OCI-LY1 (cell line): Measurements from ENCODE around the gene ANKRD10.

Experiments used
- H2AFZ ChIP-seq: fragments of 200-600 bp; sonication (generic), shearing (Covaris generic); 2 replicates; pipeline ENCODE4 v1.6.0; 2014; ENCODE audit warnings: antibody characterized with exemption, mild to moderate bottlenecking, low read length
- H3F3A ChIP-seq: fragments of 200-600 bp; sonication (generic), shearing (Covaris generic); 2 replicates; pipeline ENCODE4 v1.6.0; 2014; ENCODE audit warnings: mild to moderate bottlenecking, antibody characterized with exemption, low read length, moderate library complexity; ENCODE audit not compliant: insufficient read depth
- H3K27ac ChIP-seq: fragments of 200-600 bp; sonication (generic); 2 replicates; pipeline ENCODE4 v1.5.1; 2014; ENCODE audit warnings: low read length, mixed run types, mild to moderate bottlenecking, low read depth; ENCODE audit not compliant: poor library complexity, severe bottlenecking
- H3K27me3 ChIP-seq: fragments of 200-600 bp; sonication (generic); 2 replicates; pipeline ENCODE4 v1.6.0; 2014; ENCODE audit warnings: antibody characterized with exemption, mild to moderate bottlenecking, low read length, moderate library complexity; ENCODE audit not compliant: insufficient read depth
- H3K36me3 ChIP-seq: fragments of 200-600 bp; sonication (generic); 2 replicates; pipeline ENCODE4 v1.6.1; 2014; ENCODE audit warnings: mild to moderate bottlenecking, antibody characterized with exemption, low read length, moderate library complexity, mixed read lengths; ENCODE audit not compliant: insufficient read depth
- H3K4me1 ChIP-seq: fragments of 200-600 bp; sonication (generic); 2 replicates; pipeline ENCODE4 v1.5.1; 2014; ENCODE audit warnings: mild to moderate bottlenecking, low read length, moderate library complexity; ENCODE audit not compliant: insufficient read depth, severe bottlenecking
- H3K4me2 ChIP-seq: fragments of 200-600 bp; sonication (generic), shearing (Covaris generic); 2 replicates; pipeline ENCODE4 v1.6.1; 2014; ENCODE audit warnings: low read length
- H3K4me3 ChIP-seq: fragments of 200-600 bp; sonication (generic); 2 replicates; pipeline ENCODE4 v1.5.1; 2014; ENCODE audit warnings: low read length, low read depth, mild to moderate bottlenecking, mixed read lengths; ENCODE audit not compliant: poor library complexity, severe bottlenecking
- H3K79me2 ChIP-seq: fragments of 200-600 bp; shearing (Covaris generic); 2 replicates; pipeline ENCODE4 v1.6.1; 2016; ENCODE audit warnings: mixed run types, low read length, mixed read lengths; ENCODE audit not compliant: insufficient read depth
- H3K9ac ChIP-seq: fragments of 200-600 bp; sonication (generic), shearing (Covaris generic); 2 replicates; pipeline ENCODE4 v1.6.1; 2014; ENCODE audit warnings: mild to moderate bottlenecking, low read length, mixed read lengths
- H3K9me2 ChIP-seq: fragments of 200-600 bp; sonication (generic), shearing (Covaris generic); 2 replicates; pipeline ENCODE4 v1.6.1; 2014; ENCODE audit warnings: low read depth, mild to moderate bottlenecking, low read length, mixed read lengths
- H3K9me3 ChIP-seq: fragments of 200-600 bp; shearing (Covaris generic); 2 replicates; pipeline ENCODE4 v1.6.1; 2014; ENCODE audit warnings: low read length, mixed read lengths
- H4K20me1 ChIP-seq: fragments of 200-600 bp; sonication (generic), shearing (Covaris generic); 2 replicates; pipeline ENCODE4 v1.6.0; 2016; ENCODE audit warnings: mild to moderate bottlenecking, low read length; ENCODE audit not compliant: insufficient read depth
- EZH2 ChIP-seq: fragments of 200-600 bp; sonication (generic), shearing (Covaris generic); IDR thresholded peaks from 2 replicates; pipeline ENCODE4 v1.8.0; 2017; ENCODE audit warnings: borderline replicate concordance, mixed run types, mild to moderate bottlenecking, antibody characterized with exemption, low read length, moderate library complexity, mixed read lengths
- TF ChIP-seq, protein P1 (sequence below): fragments of 200-600 bp; sonication (generic), shearing (Covaris generic); IDR thresholded peaks from 2 replicates; pipeline ENCODE4 v1.5.1; 2017; ENCODE audit warnings: mild to moderate bottlenecking, antibody characterized with exemption, low read length, moderate library complexity, mixed read lengths

ANKRD10 gene

DNA sequence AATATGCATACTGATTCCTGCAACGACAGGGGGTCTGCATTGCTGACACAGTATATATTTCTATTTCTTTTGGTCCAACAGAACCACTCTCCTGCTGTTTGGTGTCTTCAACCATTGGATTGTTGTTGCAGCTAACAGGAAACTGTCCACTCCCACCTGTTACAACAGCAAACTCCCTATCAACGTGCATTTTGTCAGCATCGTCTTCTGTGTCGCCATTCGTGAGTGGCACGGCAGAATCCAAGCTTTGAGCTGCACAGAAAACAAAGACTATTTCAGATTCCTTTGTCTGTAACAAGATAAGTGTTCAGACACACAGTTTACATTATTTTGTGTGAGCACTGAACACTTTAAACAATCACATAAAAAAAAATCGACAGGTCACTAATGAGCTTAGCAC lies 31.3 kb downstream of the ANKRD10 start:
- Histone ChIP-seq H3K4me1 (no peaks in the 10 kb centered on the region), H3K79me2 (no peaks in the 10 kb centered on the region), H3K9ac (no peak overlapping the region), H3K9me2 (no peaks in the 10 kb centered on the region), H3K27ac (no peak overlapping the region), H3K4me3 (no peak overlapping the region), H3K4me2 (no peak overlapping the region), H3F3A (no peaks in the 10 kb centered on the region), H4K20me1 (no peaks in the 10 kb centered on the region), H2AFZ (no peak overlapping the region), H3K9me3 (no peaks in the 10 kb centered on the region), H3K27me3 (no peaks in the 10 kb centered on the region), H3K36me3 (no peaks in the 10 kb centered on the region)
- TF ChIP-seq, protein P1, sequence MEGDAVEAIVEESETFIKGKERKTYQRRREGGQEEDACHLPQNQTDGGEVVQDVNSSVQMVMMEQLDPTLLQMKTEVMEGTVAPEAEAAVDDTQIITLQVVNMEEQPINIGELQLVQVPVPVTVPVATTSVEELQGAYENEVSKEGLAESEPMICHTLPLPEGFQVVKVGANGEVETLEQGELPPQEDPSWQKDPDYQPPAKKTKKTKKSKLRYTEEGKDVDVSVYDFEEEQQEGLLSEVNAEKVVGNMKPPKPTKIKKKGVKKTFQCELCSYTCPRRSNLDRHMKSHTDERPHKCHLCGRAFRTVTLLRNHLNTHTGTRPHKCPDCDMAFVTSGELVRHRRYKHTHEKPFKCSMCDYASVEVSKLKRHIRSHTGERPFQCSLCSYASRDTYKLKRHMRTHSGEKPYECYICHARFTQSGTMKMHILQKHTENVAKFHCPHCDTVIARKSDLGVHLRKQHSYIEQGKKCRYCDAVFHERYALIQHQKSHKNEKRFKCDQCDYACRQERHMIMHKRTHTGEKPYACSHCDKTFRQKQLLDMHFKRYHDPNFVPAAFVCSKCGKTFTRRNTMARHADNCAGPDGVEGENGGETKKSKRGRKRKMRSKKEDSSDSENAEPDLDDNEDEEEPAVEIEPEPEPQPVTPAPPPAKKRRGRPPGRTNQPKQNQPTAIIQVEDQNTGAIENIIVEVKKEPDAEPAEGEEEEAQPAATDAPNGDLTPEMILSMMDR = no peak
- no peak for TF ChIP-seq EZH2

DNA sequence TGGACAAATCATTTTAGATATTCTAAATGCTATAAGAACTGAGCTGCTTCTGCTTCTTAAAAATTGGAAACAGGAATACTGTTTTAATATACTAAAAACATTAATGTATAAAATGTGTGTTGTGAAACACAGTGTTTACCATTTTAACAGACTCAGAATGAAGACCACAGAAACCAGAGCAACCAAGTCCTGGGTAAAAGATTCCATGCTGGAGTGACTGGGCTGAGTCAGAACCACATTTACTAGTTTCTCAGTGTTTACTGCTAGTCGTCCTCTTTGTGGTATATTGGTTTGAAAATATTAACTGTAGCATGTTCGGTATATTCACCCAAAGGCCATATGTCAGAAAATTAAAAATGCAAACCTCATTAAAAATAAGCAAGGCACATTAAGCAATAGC lies 31.9 kb downstream of the ANKRD10 start:
- H3K4me1 ChIP-seq = no peaks in the 10 kb centered on the region
- no peaks in the 10 kb centered on the region for H4K20me1 ChIP-seq
- no peaks in the 10 kb centered on the region for H3K79me2 ChIP-seq
- no peak overlapping the region for H2AFZ ChIP-seq
- H3K4me3 ChIP-seq = no peak overlapping the region
- no peaks in the 10 kb centered on the region for H3K9me3 ChIP-seq
- H3K4me2 ChIP-seq = no peak overlapping the region
- no peak overlapping the region for H3K27ac ChIP-seq
- no peak overlapping the region for H3K9ac ChIP-seq
- H3K27me3 ChIP-seq = no peaks in the 10 kb centered on the region
- H3K9me2 ChIP-seq = no peaks in the 10 kb centered on the region
- no peaks in the 10 kb centered on the region for H3F3A ChIP-seq
- H3K36me3 ChIP-seq = no peaks in the 10 kb centered on the region
- TF ChIP-seq, protein P1 = no peak
- no peak for TF ChIP-seq EZH2

DNA sequence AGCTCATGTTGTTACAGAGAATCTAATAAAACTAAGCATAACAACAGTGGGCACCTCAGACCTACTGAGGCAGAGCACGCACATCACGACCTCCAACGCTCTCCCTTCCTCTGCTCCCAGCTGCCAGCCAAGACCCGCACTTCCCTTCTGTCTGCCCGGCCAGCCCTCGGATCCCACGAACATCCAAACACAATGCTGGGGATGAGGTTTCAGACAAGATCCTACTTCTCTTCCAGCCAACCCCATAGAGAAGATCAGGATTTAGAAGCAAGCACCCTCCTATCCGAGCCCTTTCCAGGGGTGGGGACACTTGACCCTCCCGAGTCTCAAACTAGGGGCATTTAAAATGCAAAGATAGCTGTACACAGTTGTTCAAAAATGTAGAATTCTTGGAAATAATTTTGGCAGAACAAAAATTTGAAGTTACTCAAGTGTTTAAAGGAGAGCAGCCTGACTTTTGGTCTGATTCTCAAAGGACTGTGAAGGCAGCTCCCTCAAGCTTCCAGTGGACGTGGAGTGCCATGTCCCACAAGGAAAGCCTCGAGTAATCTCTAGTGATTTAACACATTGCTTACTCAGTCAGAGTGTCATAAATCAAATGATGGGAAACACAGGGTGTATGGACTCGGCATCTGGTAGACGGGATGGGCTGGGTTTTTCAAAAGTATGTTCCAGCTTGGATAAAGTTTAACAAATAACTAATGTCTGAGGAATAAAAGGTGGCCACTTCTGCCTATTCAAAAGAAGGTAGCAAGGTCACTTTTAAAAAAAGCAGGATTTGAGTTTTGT lies 32.8 kb downstream of the ANKRD10 start:
- no peak overlapping the region for H3K4me2 ChIP-seq
- no peaks in the 10 kb centered on the region for H3K9me3 ChIP-seq
- no peak overlapping the region for H3K9ac ChIP-seq
- no peaks in the 10 kb centered on the region for H3K4me1 ChIP-seq
- H3K79me2 ChIP-seq = no peaks in the 10 kb centered on the region
- no peaks in the 10 kb centered on the region for H3K36me3 ChIP-seq
- H2AFZ ChIP-seq = no peak overlapping the region
- no peaks in the 10 kb centered on the region for H4K20me1 ChIP-seq
- TF ChIP-seq, protein P1 = no peak
- TF ChIP-seq EZH2 = no peak
- no peaks in the 10 kb centered on the region for H3K27me3 ChIP-seq
- H3K27ac ChIP-seq = no peak overlapping the region
- H3K4me3 ChIP-seq = no peak overlapping the region
- no peaks in the 10 kb centered on the region for H3F3A ChIP-seq
- no peaks in the 10 kb centered on the region for H3K9me2 ChIP-seq
